Epidermal melanocyte (primary cell): ENCODE results near the gene WDR62.
A peak's percentile ranks its signal among the peaks of the same experiment; 100 is the strongest.
"Not testable (repeated sequence)": the region's sequence is repeated elsewhere in the genome, so short reads cannot be mapped to it uniquely, and the experiment has no call there.

Source experiments
- DNase-seq: peaks from one replicate; pipeline ENCODE4 v3.0.0; 2011; ENCODE audit warnings: low spot score; ENCODE audit not compliant: insufficient read length

WDR62 gene

GRCh38 chr19:36106991-36107390, 52.3 kb downstream of the WDR62 start:
- no peak for DNase-seq

GRCh38 chr19:36108684-36109083, 54.0 kb downstream of the WDR62 start:
- DNase-seq, result no peak

DNA sequence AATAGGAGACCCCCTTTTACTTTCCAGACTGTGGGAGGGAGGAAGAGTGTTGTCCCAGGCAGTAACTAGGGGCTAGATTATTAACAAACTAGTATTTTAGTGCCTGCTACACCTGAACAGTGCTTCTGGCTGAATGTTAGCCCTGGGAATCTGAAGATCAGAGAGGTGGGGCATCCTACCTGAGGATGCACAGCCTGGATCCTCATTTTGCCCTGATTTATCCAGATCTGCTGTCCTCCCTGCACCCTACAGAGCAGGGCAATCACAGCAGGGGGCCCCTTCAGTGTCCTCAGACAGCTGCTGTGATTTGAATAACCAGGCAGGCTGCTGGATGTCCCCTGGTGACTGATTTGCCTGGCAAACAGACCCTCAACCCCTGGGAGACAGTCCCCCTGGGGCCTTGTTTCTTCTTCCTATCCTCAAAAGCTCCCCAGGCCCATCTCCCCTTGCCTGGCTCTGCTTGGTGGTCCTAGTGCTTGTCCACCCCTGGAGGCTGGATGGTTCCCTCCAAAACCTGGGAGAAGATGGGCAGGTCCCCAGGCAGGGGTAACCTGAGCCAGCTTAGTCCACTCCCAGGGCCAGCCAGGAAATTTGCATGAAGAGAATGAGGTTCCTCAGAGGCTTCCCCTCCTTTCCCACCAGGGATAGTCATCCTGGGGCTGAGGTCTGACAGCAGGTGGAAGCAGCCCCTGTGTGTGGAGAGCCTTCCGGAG, 55.9 kb downstream of the WDR62 start, which contains the start of gene OVOL3:
TSS of gene OVOL3 (plus strand) at position 657 of the 713 bp plus-strand sequence. CDS start 60 bp downstream, outside the sequence.
- no peak for DNase-seq

- DNase-seq, result no peak
Measured at GRCh38 chr19:36111200-36111539, 56.5 kb downstream of the WDR62 start.

DNA sequence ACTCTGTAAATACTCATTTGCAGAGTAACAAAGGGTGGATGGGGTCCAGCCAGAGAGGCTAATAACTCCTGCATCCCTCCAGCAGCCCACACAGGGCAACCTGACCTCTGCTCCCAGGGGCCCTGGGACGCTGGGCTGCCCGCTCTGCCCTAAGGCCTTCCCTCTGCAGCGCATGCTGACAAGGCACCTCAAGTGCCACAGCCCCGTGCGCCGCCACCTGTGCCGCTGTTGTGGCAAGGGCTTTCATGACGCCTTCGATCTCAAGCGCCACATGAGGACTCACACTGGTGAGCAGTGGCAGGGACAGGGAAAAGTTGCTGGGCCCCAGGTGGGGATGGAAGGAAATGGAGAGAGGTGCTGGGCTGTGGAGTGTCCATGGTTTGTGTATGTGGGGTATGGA, 58.0 kb downstream of the WDR62 start:
- no peak for DNase-seq

DNA sequence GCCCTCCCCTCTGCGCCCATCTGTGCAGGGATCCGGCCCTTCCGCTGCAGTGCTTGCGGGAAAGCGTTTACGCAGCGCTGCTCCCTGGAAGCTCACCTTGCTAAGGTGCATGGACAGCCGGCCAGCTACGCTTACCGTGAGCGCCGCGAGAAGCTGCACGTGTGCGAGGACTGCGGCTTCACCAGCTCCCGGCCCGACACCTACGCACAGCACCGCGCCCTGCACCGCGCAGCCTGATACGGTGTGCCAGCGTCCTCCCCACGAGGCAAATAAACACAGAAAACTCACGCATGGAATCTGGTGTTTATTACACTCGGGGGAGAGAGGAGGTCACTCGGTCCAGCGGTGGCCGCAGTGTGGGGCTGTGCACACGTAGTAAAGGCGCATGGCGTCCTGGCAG, 58.7 kb downstream of the WDR62 start:
- no peak for DNase-seq

DNA sequence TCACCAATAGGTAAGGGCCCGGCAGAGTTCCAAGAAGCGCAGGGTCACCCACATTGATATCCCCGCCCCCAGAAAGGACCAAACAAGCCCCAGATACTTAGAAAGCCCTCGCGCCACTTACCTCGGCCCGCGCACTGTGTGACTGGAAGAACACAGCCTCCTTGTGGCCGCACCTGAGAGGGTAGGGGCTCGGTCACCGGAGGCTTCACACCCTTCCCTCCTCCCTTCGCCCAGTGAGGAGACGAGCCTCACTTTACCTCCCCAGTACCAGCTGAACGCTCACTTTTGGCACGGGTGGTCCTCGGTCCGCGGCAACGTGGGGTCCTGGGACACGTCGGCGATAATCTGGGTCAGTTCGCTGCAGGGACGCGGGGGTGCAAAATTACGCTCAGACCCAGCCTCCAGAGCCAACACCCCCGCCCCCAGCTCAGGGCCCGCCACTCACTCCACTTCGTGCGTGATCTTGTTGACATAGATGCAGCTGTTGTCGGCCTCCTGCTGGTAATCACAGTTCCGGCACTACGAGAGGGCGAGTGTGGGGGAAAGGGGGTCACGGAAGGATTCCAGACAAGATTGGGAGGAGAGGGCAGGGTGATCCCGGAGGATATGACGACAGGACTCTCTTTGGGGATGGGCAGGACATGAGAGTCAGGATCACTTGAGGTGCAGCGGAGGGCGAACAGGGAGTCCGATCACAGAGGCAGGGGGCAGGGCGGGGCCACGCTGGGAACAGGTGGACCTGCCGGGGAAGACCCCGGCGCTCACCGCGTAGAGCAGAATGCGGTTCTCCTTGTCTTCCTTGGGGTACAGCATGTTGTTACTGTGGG, 59.4 kb downstream of the WDR62 start:
- DNase-seq, result no peak

GRCh38 chr19:36114721-36115452, 60.2 kb downstream of the WDR62 start, which contains the start of gene POLR2I:
Gene POLR2I (minus strand): TSS chr19:36114875. CDS start chr19:36114856, 19 bp downstream.
- peak; percentile 97 for DNase-seq

DNA sequence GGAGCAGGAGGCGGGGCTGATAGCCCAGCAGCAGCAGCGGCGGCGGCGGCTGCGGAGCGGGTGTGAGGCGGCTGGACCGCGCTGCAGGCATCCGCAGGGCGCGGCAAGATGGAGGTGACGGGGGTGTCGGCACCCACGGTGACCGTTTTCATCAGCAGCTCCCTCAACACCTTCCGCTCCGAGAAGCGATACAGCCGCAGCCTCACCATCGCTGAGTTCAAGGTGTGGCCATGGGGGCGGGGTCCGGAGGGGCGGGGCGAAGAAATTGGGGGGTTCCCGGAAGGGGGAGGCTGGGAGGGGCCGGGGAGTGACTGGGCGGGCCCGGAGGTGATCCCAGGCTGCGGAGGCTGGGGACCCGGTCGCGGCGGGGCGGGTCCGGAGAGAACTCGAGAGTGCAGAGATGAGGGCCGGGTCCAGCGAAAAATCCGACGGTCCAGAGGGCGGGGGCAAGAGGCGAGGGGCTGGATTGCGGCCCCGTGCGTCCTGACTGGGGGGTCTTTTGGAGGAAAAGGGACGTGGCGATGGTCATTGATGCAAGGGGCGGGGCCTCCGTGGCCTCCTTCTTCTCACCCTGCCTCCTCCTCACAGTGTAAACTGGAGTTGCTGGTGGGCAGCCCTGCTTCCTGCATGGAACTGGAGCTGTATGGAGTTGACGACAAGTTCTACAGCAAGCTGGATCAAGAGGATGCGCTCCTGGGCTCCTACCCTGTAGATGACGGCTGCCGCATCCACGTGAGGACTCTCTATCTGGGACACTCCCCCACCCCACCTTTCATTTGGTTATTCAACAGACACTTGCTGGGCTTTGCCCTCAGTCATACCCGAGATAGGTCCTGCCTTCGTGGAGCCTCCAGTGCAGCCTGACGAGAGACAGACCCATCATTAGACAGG, 61.0 kb downstream of the WDR62 start, which contains the start of gene TBCB:
TSS of gene TBCB (plus strand) at position 16 of the 891 bp plus-strand sequence. CDS start at position 109, 93 bp downstream.
- DNase-seq, result peak; percentile 67

- DNase-seq, result no peak
Measured at GRCh38 chr19:36116344-36116637, 61.6 kb downstream of the WDR62 start.

- no peak for DNase-seq
Measured at GRCh38 chr19:36120092-36120983, 65.6 kb downstream of the WDR62 start.

GRCh38 chr19:36120984-36121358, 66.3 kb downstream of the WDR62 start:
- DNase-seq, result no peak

DNA sequence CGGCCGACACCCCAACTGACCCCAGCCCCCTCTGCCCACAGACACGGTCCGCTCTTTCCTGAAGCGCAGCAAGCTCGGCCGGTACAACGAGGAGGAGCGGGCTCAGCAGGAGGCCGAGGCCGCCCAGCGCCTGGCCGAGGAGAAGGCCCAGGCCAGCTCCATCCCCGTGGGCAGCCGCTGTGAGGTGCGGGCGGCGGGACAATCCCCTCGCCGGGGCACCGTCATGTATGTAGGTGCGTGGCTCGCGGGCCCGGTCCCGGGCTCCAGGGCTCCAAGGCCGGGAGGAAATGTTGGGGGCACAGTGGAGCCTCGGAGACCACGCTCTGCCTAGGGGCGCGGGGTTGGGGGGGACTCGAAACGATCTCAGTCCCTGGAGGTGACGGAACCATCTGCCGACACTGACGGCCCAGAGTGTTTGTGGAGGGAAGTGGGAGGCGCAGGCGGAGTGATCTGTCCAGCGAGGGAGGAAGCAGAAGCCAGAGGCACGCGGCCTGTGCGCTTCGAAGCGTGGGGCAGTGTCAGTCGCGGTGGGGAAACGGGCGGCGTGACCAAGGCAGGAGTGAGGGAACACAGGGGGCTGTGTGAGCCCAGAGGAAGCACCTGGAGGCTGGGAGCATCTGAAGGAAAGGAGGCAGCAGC, 66.9 kb downstream of the WDR62 start:
- no peak for DNase-seq

GRCh38 chr19:36125557-36125956, 70.9 kb downstream of the WDR62 start:
- no peak for DNase-seq

GRCh38 chr19:36128392-36128736, 73.7 kb downstream of the WDR62 start:
- no peak for DNase-seq

GRCh38 chr19:36131221-36131620, 76.5 kb downstream of the WDR62 start:
- not testable (repeated sequence) for DNase-seq

DNA sequence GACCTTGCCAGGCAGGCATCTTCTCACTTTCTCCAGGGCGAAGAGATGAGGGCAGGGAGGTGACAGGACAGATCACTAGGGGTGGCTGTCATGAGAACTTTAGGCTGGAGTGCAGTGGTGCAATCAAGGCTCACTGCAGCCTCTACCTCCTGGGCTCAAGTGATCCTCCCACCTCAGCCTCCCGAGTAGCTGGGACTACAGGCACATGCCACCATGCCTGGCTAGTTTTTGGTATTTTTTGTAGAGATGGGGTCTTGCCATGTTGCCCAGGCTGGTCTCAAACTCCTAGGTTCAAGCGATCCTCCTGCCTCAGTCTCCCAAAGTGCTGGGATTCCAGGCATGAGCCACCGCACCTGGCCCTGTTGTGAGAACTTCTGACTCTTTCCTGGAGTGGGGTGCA, 80.2 kb downstream of the WDR62 start:
- not testable (repeated sequence) for DNase-seq

- DNase-seq, result no peak
Measured at GRCh38 chr19:36136964-36137686, 82.4 kb downstream of the WDR62 start.

GRCh38 chr19:36139120-36139472, 84.4 kb downstream of the WDR62 start:
- DNase-seq, result no peak
